ENCODE results near the gene APPBP2.
"Not testable (repeated sequence)": the region's sequence is repeated elsewhere in the genome, so short reads cannot be mapped to it uniquely, and the experiment has no call there.

GRCh38 chr17:60490594-60490993 lies 35.4 kb downstream of the APPBP2 start:
- not testable (repeated sequence) for TF ChIP-seq CTCF (IDR thresholded peaks at IDR 0.05); SIN3A (IDR thresholded peaks at IDR 0.05; ENCODE audit: borderline replicate concordance, insufficient read depth, low read depth, low read length); TCF7L2 (IDR thresholded peaks at IDR 0.05; ENCODE audit: low read depth, low read length); POLR2AphosphoS5 (IDR thresholded peaks at IDR 0.05; ENCODE audit: low read depth, low read length); REST (IDR thresholded peaks at IDR 0.05; ENCODE audit: insufficient read depth in 1 of 2, low read depth in 2 of 2, low read length in 1 of 2)
